ENCODE measurements around the gene ZNF236.

DNA sequence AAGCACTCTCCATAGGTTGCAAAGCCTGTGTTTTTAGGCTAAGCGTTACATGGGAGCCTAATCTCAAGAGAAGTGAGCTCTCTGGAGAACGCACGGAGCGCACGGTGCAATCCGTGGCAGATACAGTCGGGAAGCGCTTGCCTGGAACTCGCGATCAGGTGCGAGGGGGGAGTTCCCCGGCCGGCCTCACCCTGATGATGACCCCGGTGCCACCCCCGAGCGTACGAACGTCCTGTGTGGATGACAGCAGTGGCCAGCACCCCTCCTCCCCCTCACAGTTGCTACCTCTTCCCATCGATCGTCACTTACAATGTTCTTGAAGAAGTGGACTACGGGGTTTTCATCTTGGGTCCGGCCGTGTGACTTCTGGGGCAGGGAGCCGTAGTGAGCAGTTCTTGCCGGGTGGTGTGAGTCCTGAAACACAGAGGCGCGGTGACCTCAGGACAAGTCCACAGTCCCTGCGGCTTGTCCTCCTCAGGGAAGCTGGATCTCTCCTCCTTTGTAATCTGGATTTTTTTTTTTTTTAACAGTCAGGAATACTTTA, 167.4 kb downstream of the ZNF236 start:
- TF ChIP-seq, protein P1, sequence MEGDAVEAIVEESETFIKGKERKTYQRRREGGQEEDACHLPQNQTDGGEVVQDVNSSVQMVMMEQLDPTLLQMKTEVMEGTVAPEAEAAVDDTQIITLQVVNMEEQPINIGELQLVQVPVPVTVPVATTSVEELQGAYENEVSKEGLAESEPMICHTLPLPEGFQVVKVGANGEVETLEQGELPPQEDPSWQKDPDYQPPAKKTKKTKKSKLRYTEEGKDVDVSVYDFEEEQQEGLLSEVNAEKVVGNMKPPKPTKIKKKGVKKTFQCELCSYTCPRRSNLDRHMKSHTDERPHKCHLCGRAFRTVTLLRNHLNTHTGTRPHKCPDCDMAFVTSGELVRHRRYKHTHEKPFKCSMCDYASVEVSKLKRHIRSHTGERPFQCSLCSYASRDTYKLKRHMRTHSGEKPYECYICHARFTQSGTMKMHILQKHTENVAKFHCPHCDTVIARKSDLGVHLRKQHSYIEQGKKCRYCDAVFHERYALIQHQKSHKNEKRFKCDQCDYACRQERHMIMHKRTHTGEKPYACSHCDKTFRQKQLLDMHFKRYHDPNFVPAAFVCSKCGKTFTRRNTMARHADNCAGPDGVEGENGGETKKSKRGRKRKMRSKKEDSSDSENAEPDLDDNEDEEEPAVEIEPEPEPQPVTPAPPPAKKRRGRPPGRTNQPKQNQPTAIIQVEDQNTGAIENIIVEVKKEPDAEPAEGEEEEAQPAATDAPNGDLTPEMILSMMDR (IDR thresholded peaks at IDR 0.05; ENCODE audit: control extremely low read depth in 1 of 3, insufficient read depth in 1 of 3, low read depth in 1 of 3, low read length in 3 of 3): no peak
- TF ChIP-seq YY1 (IDR thresholded peaks at IDR 0.05; ENCODE audit: low read depth, low read length): no peak
- no peak for TF ChIP-seq SP1 (IDR thresholded peaks at IDR 0.05; ENCODE audit: low read depth, low read length)
- TF ChIP-seq EP300 (IDR thresholded peaks at IDR 0.05; ENCODE audit: borderline replicate concordance in 1 of 2, low read depth in 2 of 2, low read length in 2 of 2): no peak
- no peak for TF ChIP-seq HDAC2 (IDR thresholded peaks at IDR 0.05; ENCODE audit: borderline replicate concordance in 1 of 2, low read depth in 2 of 2, low read length in 2 of 2)
- TF ChIP-seq TAF1 (IDR thresholded peaks at IDR 0.05; ENCODE audit: low read depth, low read length): no peak
- TF ChIP-seq POLR2AphosphoS5 (IDR thresholded peaks at IDR 0.05; ENCODE audit: low read depth, low read length): no peak
- no peak for TF ChIP-seq TAF7 (optimal IDR thresholded peaks at IDR 0.05; ENCODE audit: borderline replicate concordance, low read depth, low read length)
- no peak for TF ChIP-seq SP4 (IDR thresholded peaks at IDR 0.05; ENCODE audit: low read length)
- no peak for TF ChIP-seq CREB1 (IDR thresholded peaks at IDR 0.05)
- TF ChIP-seq, protein P2, sequence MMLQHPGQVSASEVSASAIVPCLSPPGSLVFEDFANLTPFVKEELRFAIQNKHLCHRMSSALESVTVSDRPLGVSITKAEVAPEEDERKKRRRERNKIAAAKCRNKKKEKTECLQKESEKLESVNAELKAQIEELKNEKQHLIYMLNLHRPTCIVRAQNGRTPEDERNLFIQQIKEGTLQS (IDR thresholded peaks at IDR 0.05; ENCODE audit: insufficient read depth, low read depth, low read length): no peak
- TF ChIP-seq SIN3A (conservative IDR thresholded peaks at IDR 0.05 in 1 of 2, IDR thresholded peaks at IDR 0.05 in 1 of 2; ENCODE audit: low read depth in 1 of 2, low read length in 2 of 2): no peak
- no peak for TF ChIP-seq SUZ12 (IDR thresholded peaks at IDR 0.05; ENCODE audit: low read length)
- TF ChIP-seq POLR2A (IDR thresholded peaks at IDR 0.05; ENCODE audit: control extremely low read depth in 1 of 2, low read depth in 2 of 2, low read length in 2 of 2): no peak

Data from H1 (cell line).